Suprapubic skin (tissue), 4 donors: ENCODE data around the gene ADAMTS13. TPM values are rescaled to one million over a fixed set of nuclear protein-coding genes. Genes with fewer than 3 reads are reported as not detected.
A peak's percentile ranks its signal among the peaks of the same experiment; 100 is the strongest.

ENCODE experiments used
- DNase-seq, 2 donors: peaks; one replicate each; pipeline ENCODE4 v3.0.0-alpha.2; 2019; ENCODE audit warnings: low spot score in 2 of 2
- H3K27ac ChIP-seq: fragments of 200-600 bp; sonication (generic); one replicate; pipeline ENCODE4 v1.5.1; 2019
- H3K27me3 ChIP-seq: fragments of 200-600 bp; sonication (generic); one replicate; pipeline ENCODE4 v1.5.1; 2019
- H3K36me3 ChIP-seq: fragments of 200-600 bp; sonication (generic); one replicate; pipeline ENCODE4 v1.5.1; 2019
- H3K4me1 ChIP-seq: fragments of 200-600 bp; sonication (generic); one replicate; pipeline ENCODE4 v1.5.1; 2019
- H3K4me3 ChIP-seq: fragments of 200-600 bp; sonication (generic); one replicate; pipeline ENCODE4 v1.5.1; 2019; ENCODE audit warnings: mild to moderate bottlenecking
- H3K9me3 ChIP-seq: fragments of 200-600 bp; sonication (generic); one replicate; pipeline ENCODE4 v1.5.1; 2019
- CTCF ChIP-seq, 2 donors: fragments of 200-600 bp in 1 of 2; fragments of 450-650 bp in 1 of 2; sonication (generic) in 1 of 2; IDR thresholded peaks; one replicate each; pipeline ENCODE4 v1.5.1; 2016 to 2019; ENCODE audit warnings: antibody characterized with exemption in 2 of 2, mild to moderate bottlenecking in 1 of 2, moderate library complexity in 1 of 2
- EP300 ChIP-seq: sonication (generic); formaldehyde crosslinking; IDR thresholded peaks from one replicate; pipeline ENCODE4 v1.6.1; 2017; ENCODE audit warnings: antibody characterized with exemption
- POLR2A ChIP-seq, 2 donors: fragments of 450-650 bp; IDR thresholded peaks; one replicate each; pipeline ENCODE4 v1.6.1; 2017; ENCODE audit warnings: antibody characterized with exemption in 2 of 2, mild to moderate bottlenecking in 2 of 2, moderate library complexity in 2 of 2
- POLR2AphosphoS5 ChIP-seq, 3 donors: sonication (generic); formaldehyde crosslinking; IDR thresholded peaks; one replicate each; pipeline ENCODE4 v1.6.1; 2017; ENCODE audit warnings: antibody characterized with exemption in 3 of 3
- WGBS: methylation state at CpG from one replicate; pipeline ENCODE4 v1.1.5; 2018; 5-methylcytosine and 5-hydroxymethylcytosine counted together
- total RNA-seq, 4 donors: library from RNA; depleted of rRNA; stranded (reverse); fragments of >200 nt; gene quantifications; one replicate each; pipeline ENCODE4 v1.1.0, GENCODE V29; 2016

Gene ADAMTS13
- total RNA-seq, 4 donors from 2014 or later, result 1.2 to 3.3 (median 1.6) TPM

GRCh38 chr9:133377721-133378216 lies 44.4 kb upstream of the ADAMTS13 start:
- H3K4me1 ChIP-seq, result peaks cover 45% of the 10 kb centered on the region
- H3K27ac ChIP-seq, result peak overlapping the region; percentile 39
- H3K27me3 ChIP-seq, result no peaks in the 10 kb centered on the region
- no peaks in the 10 kb centered on the region for H3K9me3 ChIP-seq
- no peak for TF ChIP-seq POLR2A (IDR thresholded peaks at IDR 0.05)
- peak in 1 of 3 donors; percentile 58 for TF ChIP-seq POLR2AphosphoS5 (IDR thresholded peaks at IDR 0.05)
- WGBS, result 54% methylated on average over 3 of the region's 6 CpGs
- no peak overlapping the region for H3K4me3 ChIP-seq
- H3K36me3 ChIP-seq, result no peaks in the 10 kb centered on the region
- DNase-seq, result no peak

GRCh38 chr9:133378408-133378962 lies 43.7 kb upstream of the ADAMTS13 start:
- Histone ChIP-seq H3K27me3 (no peaks in the 10 kb centered on the region), H3K4me3 (no peak overlapping the region), H3K36me3 (no peaks in the 10 kb centered on the region), H3K27ac (no peak overlapping the region), H3K9me3 (no peaks in the 10 kb centered on the region), H3K4me1 (peaks cover 38% of the 10 kb centered on the region)
- DNase-seq, result no peak
- TF ChIP-seq POLR2A (IDR thresholded peaks at IDR 0.05) (no peak), EP300 (no peak), CTCF (IDR thresholded peaks at IDR 0.05) (no peak), POLR2AphosphoS5 (IDR thresholded peaks at IDR 0.05) (no peak)
- 67% methylated on average over 1 of the region's 1 CpG for WGBS

GRCh38 chr9:133379153-133380086 lies 42.7 kb upstream of the ADAMTS13 start:
- H3K4me3 ChIP-seq, result no peak overlapping the region
- no peak for TF ChIP-seq POLR2A (IDR thresholded peaks at IDR 0.05)
- TF ChIP-seq CTCF (IDR thresholded peaks at IDR 0.05), result no peak
- TF ChIP-seq EP300, result no peak
- no peak for TF ChIP-seq POLR2AphosphoS5 (IDR thresholded peaks at IDR 0.05)
- no peak for DNase-seq
- H3K27me3 ChIP-seq, result no peaks in the 10 kb centered on the region
- H3K36me3 ChIP-seq, result no peaks in the 10 kb centered on the region
- WGBS, result 90% methylated on average over 14 of the region's 14 CpGs
- H3K27ac ChIP-seq, result no peak overlapping the region
- peaks cover 29% of the 10 kb centered on the region for H3K4me1 ChIP-seq
- no peaks in the 10 kb centered on the region for H3K9me3 ChIP-seq

GRCh38 chr9:133380734-133381133 lies 41.4 kb upstream of the ADAMTS13 start:
- Histone ChIP-seq H3K9me3 (no peaks in the 10 kb centered on the region), H3K27me3 (no peaks in the 10 kb centered on the region), H3K36me3 (no peaks in the 10 kb centered on the region), H3K27ac (no peak overlapping the region), H3K4me1 (peaks cover 20% of the 10 kb centered on the region), H3K4me3 (no peak overlapping the region)
- 83% methylated on average over 4 of the region's 4 CpGs for WGBS
- DNase-seq, result no peak
- TF ChIP-seq CTCF (IDR thresholded peaks at IDR 0.05) (no peak), POLR2A (IDR thresholded peaks at IDR 0.05) (no peak), EP300 (no peak), POLR2AphosphoS5 (IDR thresholded peaks at IDR 0.05) (no peak)

GRCh38 chr9:133382507-133383141 lies 39.5 kb upstream of the ADAMTS13 start:
- Histone ChIP-seq H3K4me3 (no peak overlapping the region), H3K27me3 (no peaks in the 10 kb centered on the region), H3K4me1 (peaks cover 9% of the 10 kb centered on the region), H3K36me3 (no peaks in the 10 kb centered on the region), H3K9me3 (no peaks in the 10 kb centered on the region), H3K27ac (no peak overlapping the region)
- DNase-seq, result no peak
- WGBS, result 93% methylated on average over 4 of the region's 4 CpGs
- no peak for TF ChIP-seq EP300

GRCh38 chr9:133383438-133383837 lies 38.7 kb upstream of the ADAMTS13 start:
- 91% methylated on average over 3 of the region's 3 CpGs for WGBS
- H3K27ac ChIP-seq, result no peak overlapping the region

More at GRCh38 chr9:133383438-133383837, 38.7 kb upstream of the ADAMTS13 start:
- Histone ChIP-seq H3K27me3 (no peaks in the 10 kb centered on the region), H3K4me1 (peaks cover 8% of the 10 kb centered on the region), H3K4me3 (no peak overlapping the region), H3K9me3 (no peaks in the 10 kb centered on the region), H3K36me3 (no peaks in the 10 kb centered on the region)
- DNase-seq, result no peak
- TF ChIP-seq CTCF (IDR thresholded peaks at IDR 0.05) (peak in 1 of 2 donors; percentile 4), POLR2AphosphoS5 (IDR thresholded peaks at IDR 0.05) (no peak)
